Measurements from ENCODE around the gene KCNMB1. TPM values are rescaled to one million over a fixed set of nuclear protein-coding genes. Genes with fewer than 3 reads are reported as not detected.
A peak's percentile ranks its signal among the peaks of the same experiment; 100 is the strongest.

The KCNMB1 gene
- total RNA-seq, 1 donor from 2014 or later: not detected

- TF ChIP-seq, protein P1, sequence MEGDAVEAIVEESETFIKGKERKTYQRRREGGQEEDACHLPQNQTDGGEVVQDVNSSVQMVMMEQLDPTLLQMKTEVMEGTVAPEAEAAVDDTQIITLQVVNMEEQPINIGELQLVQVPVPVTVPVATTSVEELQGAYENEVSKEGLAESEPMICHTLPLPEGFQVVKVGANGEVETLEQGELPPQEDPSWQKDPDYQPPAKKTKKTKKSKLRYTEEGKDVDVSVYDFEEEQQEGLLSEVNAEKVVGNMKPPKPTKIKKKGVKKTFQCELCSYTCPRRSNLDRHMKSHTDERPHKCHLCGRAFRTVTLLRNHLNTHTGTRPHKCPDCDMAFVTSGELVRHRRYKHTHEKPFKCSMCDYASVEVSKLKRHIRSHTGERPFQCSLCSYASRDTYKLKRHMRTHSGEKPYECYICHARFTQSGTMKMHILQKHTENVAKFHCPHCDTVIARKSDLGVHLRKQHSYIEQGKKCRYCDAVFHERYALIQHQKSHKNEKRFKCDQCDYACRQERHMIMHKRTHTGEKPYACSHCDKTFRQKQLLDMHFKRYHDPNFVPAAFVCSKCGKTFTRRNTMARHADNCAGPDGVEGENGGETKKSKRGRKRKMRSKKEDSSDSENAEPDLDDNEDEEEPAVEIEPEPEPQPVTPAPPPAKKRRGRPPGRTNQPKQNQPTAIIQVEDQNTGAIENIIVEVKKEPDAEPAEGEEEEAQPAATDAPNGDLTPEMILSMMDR (conservative IDR thresholded peaks at IDR 0.05): no peak
- Mint-ChIP-seq H3K4me1 (no peaks in the 10 kb centered on the region), H3K27me3 (ENCODE audit: low read depth) (no peaks in the 10 kb centered on the region), H3K27ac (ENCODE audit: unreplicated experiment) (no peak overlapping the region), H3K9me3 (no peaks in the 10 kb centered on the region), H3K4me3 (no peak overlapping the region), H3K36me3 (ENCODE audit: low read depth) (no peaks in the 10 kb centered on the region)
- no peak for DNase-seq (ENCODE audit: low read depth, low spot score)
Observed at GRCh38 chr5:170427672-170428236, 38.6 kb upstream of the KCNMB1 start.

- no peak overlapping the region for H3K27ac Mint-ChIP-seq (ENCODE audit: unreplicated experiment)
- no peaks in the 10 kb centered on the region for H3K9me3 Mint-ChIP-seq
- TF ChIP-seq, protein P1 (conservative IDR thresholded peaks at IDR 0.05): no peak
Observed at GRCh38 chr5:170426786-170427185, 37.6 kb upstream of the KCNMB1 start.

GRCh38 chr5:170426149-170426767, 37.1 kb upstream of the KCNMB1 start:
- no peaks in the 10 kb centered on the region for H3K36me3 Mint-ChIP-seq (ENCODE audit: low read depth)

More at GRCh38 chr5:170426786-170427185, 37.6 kb upstream of the KCNMB1 start:
- Mint-ChIP-seq H3K27me3 (ENCODE audit: low read depth) (peaks cover 3% of the 10 kb centered on the region), H3K4me1 (no peaks in the 10 kb centered on the region), H3K36me3 (ENCODE audit: low read depth) (no peaks in the 10 kb centered on the region), H3K4me3 (no peak overlapping the region)
- DNase-seq (ENCODE audit: low read depth, low spot score): no peak

GRCh38 chr5:170425731-170426130, 36.6 kb upstream of the KCNMB1 start:
- no peaks in the 10 kb centered on the region for H3K36me3 Mint-ChIP-seq (ENCODE audit: low read depth)
- peaks cover 3% of the 10 kb centered on the region for H3K27me3 Mint-ChIP-seq (ENCODE audit: low read depth)
- no peaks in the 10 kb centered on the region for H3K9me3 Mint-ChIP-seq
- DNase-seq (ENCODE audit: low read depth, low spot score): no peak
- H3K27ac Mint-ChIP-seq (ENCODE audit: unreplicated experiment): no peak overlapping the region
- TF ChIP-seq, protein P1 (conservative IDR thresholded peaks at IDR 0.05): no peak
- peaks cover 2% of the 10 kb centered on the region for H3K4me1 Mint-ChIP-seq
- no peak overlapping the region for H3K4me3 Mint-ChIP-seq

More at GRCh38 chr5:170426149-170426767, 37.1 kb upstream of the KCNMB1 start:
- Mint-ChIP-seq H3K4me3 (no peak overlapping the region), H3K4me1 (no peaks in the 10 kb centered on the region), H3K27me3 (ENCODE audit: low read depth) (peaks cover 3% of the 10 kb centered on the region), H3K9me3 (no peaks in the 10 kb centered on the region), H3K27ac (ENCODE audit: unreplicated experiment) (no peak overlapping the region)
- TF ChIP-seq, protein P1 (conservative IDR thresholded peaks at IDR 0.05): peak; percentile 18
- DNase-seq (ENCODE audit: low read depth, low spot score): no peak

DNA sequence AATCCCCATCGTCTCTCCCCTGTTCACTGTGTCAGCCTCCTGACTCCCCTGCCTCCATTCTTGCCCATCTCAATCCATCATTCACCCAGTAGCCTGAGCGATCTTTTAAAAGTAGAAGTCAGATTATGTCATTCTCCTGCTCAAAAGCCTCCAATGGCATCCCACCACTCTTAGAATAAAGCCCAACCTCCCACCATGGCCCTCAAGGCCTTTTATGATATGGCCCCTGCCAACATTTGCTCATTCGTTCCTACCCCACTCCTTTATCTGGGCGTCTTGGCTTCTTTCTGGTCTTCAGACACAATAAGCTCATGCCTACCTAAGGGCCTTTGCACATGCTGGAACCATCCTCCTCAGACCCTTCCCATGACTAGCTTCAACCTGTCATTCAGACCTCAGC, 35.5 kb upstream of the KCNMB1 start:
- H3K27ac Mint-ChIP-seq (ENCODE audit: unreplicated experiment): peak overlapping the region; percentile 83
- peaks cover 6% of the 10 kb centered on the region for H3K4me1 Mint-ChIP-seq
- H3K36me3 Mint-ChIP-seq (ENCODE audit: low read depth): no peaks in the 10 kb centered on the region
- no peak for DNase-seq (ENCODE audit: low read depth, low spot score)
- H3K9me3 Mint-ChIP-seq: no peaks in the 10 kb centered on the region
- H3K27me3 Mint-ChIP-seq (ENCODE audit: low read depth): peaks cover 3% of the 10 kb centered on the region
- no peak overlapping the region for H3K4me3 Mint-ChIP-seq
- TF ChIP-seq, protein P1 (conservative IDR thresholded peaks at IDR 0.05): no peak

Data from neural crest cell (in vitro differentiated cells).